Dedifferentiated amniotic fluid mesenchymal stem cell (primary cell): Measurements from ENCODE around the gene VARS1.
"Not testable (repeated sequence)": the region's sequence is repeated elsewhere in the genome, so short reads cannot be mapped to it uniquely, and the experiment has no call there.

Experiments used
- DNase-seq: peaks from one replicate; pipeline ENCODE4 v3.0.0-alpha.2; 2016; ENCODE audit errors: extremely low spot score

VARS1 gene

GRCh38 chr6:31822036-31822821 lies 26.7 kb upstream of the VARS1 start:
- DNase-seq: peak; percentile 85

GRCh38 chr6:31821301-31822035 lies 25.9 kb upstream of the VARS1 start:
- DNase-seq: no peak

GRCh38 chr6:31820399-31820798 lies 24.8 kb upstream of the VARS1 start:
- DNase-seq: not testable (repeated sequence)

- no peak for DNase-seq
These were observed 24.3 kb upstream of the VARS1 start for GRCh38 chr6:31819871-31820299.

GRCh38 chr6:31817929-31818511 lies 22.5 kb upstream of the VARS1 start:
- DNase-seq: not testable (repeated sequence)

GRCh38 chr6:31817133-31817928 lies 21.8 kb upstream of the VARS1 start:
- DNase-seq: not testable (repeated sequence)

GRCh38 chr6:31815025-31815838 lies 19.7 kb upstream of the VARS1 start, which contains the start of the genes HSPA1A and HSPA1L:
Gene HSPA1A (plus strand): TSS chr6:31815543. CDS start chr6:31815757, 214 bp downstream.
Gene HSPA1L (minus strand): TSS chr6:31815283. CDS start chr6:31811972, 3,311 bp downstream.
- peak; percentile 95 for DNase-seq

DNA sequence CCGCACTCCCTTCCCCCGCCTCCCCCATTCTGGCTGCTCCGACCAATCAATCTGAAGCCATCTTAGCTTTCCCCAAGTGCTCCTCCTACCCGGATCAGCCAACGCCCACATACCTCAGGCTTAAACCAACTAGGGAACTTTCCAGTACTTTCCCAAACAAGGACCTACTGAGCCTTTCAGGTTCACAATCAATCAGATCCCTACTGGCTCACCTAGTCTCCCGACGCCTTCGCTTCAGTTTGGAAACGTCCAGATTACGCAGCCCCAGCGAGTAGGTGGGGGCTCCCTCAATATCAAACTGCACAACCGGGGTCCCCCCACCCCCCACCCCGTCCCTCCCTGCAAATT lies 19.1 kb upstream of the VARS1 start:
- peak; percentile 98 for DNase-seq

GRCh38 chr6:31813465-31813849 lies 17.9 kb upstream of the VARS1 start:
- no peak for DNase-seq

- DNase-seq: no peak
These were observed 16.1 kb upstream of the VARS1 start for GRCh38 chr6:31811645-31812044.

- DNase-seq: not testable (repeated sequence)
These were observed 13.0 kb upstream of the VARS1 start for GRCh38 chr6:31808599-31808998.

GRCh38 chr6:31806470-31807272 lies 11.1 kb upstream of the VARS1 start, which contains the start of gene LSM2:
Gene LSM2 (minus strand): TSS chr6:31806966. CDS start chr6:31806757, 209 bp downstream.
- peak; percentile 97 for DNase-seq

- DNase-seq: no peak
These were observed 10.5 kb upstream of the VARS1 start for GRCh38 chr6:31805939-31806469.

DNA sequence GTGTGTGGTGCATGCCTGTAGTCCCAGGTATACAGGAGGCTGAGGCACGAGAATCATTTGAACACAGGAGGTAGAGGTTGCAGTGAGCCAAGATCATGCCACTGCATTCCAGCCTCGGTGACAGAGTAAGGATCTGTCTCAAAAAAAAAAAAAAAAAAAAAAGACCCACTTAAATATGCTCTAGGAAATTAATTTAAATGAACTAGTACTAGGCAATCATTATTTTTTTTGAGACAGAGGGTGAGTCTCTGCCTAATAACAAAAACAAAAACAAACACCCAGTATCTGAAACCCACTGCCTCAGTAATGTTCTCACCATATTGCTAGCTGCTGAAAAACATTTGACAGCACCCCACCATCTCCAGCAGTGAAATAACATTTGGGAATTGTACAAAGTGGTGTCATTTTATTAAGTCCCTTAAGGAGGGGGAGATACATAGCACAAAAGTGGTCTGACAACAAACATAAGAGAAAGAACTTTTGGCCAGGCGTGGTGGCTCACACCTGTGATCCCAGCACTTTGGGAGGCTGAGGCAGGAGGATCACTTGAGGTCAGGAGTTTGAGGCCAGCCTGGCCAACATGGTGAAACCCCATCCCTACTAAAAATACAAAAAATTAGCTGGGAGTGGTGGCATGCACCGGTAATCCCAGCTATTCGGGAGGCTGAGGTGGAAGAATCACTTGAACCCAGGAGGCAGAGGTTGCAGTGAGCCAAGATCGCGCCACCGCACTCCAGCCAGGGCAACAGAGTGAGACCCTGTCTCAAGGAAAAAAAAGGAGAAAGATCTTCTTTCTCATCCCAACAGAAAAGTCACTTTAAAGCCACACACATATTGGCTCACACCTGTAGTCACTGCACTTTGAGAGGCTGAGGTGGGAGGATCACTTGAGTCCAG lies 5.7 kb upstream of the VARS1 start:
- not testable (repeated sequence) for DNase-seq

GRCh38 chr6:31799781-31800180 lies 4.2 kb upstream of the VARS1 start:
- DNase-seq: no peak

DNA sequence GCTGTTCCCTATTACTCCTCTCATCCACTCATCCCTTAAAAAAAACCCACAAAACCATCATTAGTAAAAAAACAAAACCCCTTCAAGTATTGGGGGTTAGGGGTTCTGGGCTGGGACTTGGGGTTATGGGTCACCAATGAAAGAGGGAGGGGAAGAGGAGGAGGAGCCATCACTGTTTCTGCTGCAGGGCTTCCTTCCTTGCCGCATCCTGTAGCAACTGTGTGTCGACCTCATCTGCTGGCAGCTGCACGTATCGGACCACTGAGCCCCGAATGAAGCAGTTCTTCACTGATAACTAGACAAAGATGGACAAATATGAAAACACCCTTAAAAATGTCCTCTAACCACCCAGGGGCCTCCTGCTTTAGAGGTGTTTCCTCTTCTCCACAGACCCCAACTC lies 2.0 kb upstream of the VARS1 start:
- DNase-seq: no peak

- DNase-seq: no peak
These were observed 1.4 kb upstream of the VARS1 start for GRCh38 chr6:31796993-31797385.

- DNase-seq: no peak
These were observed 511 bp downstream of the VARS1 start for GRCh38 chr6:31794866-31795615.
